ENCODE measurements around the gene TMEM170B.

- no peak for TF ChIP-seq CTCF (IDR thresholded peaks at IDR 0.05)
- no peak for TF ChIP-seq POLR2A (IDR thresholded peaks at IDR 0.05)
These were observed 26.2 kb downstream of the TMEM170B start for GRCh38 chr6:11563793-11564192.
